HG03575 (cell line): Measurements from ENCODE around the gene LPXN.

Source experiments
- ATAC-seq: cut with Tn5 transposase; IDR thresholded peaks from one replicate; pipeline ENCODE4 v1.9.1; 2021; ENCODE audit not compliant: unreplicated experiment, insufficient number of reproducible peaks, low FRiP score; ENCODE audit errors: extremely low read depth

The LPXN gene

DNA sequence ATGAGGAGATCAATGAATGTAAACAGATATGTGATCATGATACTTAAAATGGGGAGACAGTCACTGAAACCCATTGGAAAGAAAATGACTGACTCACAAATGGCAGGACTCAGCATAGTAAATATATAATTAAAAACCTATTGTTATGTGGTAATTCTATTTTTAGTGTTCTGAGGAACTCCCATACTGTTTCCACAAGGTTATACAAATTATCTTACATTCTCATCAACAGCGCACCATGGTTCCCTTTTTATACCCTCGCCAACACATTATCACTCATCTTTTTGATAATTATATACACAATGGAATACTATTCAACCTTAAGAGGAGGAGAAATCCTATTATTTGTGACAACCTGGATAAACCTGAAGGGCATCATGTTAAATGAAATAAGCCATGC, 84.8 kb downstream of the LPXN start:
- ATAC-seq, result no peak

- no peak for ATAC-seq
Observed at GRCh38 chr11:58487170-58487569, 88.5 kb downstream of the LPXN start.

- no peak for ATAC-seq
Observed at GRCh38 chr11:58485961-58486360, 89.7 kb downstream of the LPXN start.
